H1 (cell line): ENCODE results near the gene NRN1L. TPM values are rescaled to one million over a fixed set of nuclear protein-coding genes. Genes with fewer than 3 reads are reported as not detected.

ENCODE experiments used
- CTCF ChIA-PET: fragments of 300-600 bp; sonication (Branson Sonifier 250); formaldehyde crosslinking; loops from one replicate; lab custom pipeline; 2021; ENCODE audit not compliant: partially characterized antibody; lab: Charles Lee
- POLR2A ChIA-PET: fragments of 300-600 bp; sonication (Branson Sonifier 250); formaldehyde crosslinking; loops from one replicate; lab custom pipeline; 2021; ENCODE audit warnings: inconsistent platforms; ENCODE audit not compliant: partially characterized antibody; lab: Charles Lee
- DNase-seq, 2 experiments: peaks; one replicate each; pipeline versions ENCODE4 v3.0.0 to v3.0.0-alpha.2; 2010 to 2022; ENCODE audit warnings: low spot score in 2 of 2, low read depth in 1 of 2, mixed read lengths in 1 of 2
- FAIRE-seq: peaks from 2 replicates; lab custom pipeline; 2011; peaks lifted over from hg19 to GRCh38; lab: Jason Lieb, UNC
- H2AFZ ChIP-seq: 2 replicates; pipeline ENCODE4 v1.8.1; 2012; ENCODE audit warnings: low read length, inconsistent platforms
- H2AK5ac ChIP-seq: 2 replicates; pipeline ENCODE4 v1.6.1; 2013; ENCODE audit warnings: low read depth, low read length
- H2BK120ac ChIP-seq: replicated peaks from 2 replicates; pipeline ENCODE3; 2013; ENCODE audit warnings: low read depth, low read length, inconsistent platforms
- H2BK12ac ChIP-seq: 2 replicates; pipeline ENCODE4 v1.6.1; 2013; ENCODE audit warnings: low read depth, low read length
- H2BK15ac ChIP-seq: 2 replicates; pipeline ENCODE4 v1.6.1; 2013; ENCODE audit warnings: low read length
- H2BK20ac ChIP-seq: 2 replicates; pipeline ENCODE4 v1.6.1; 2013; ENCODE audit warnings: low read length
- H2BK5ac ChIP-seq: 2 replicates; pipeline ENCODE4 v1.6.1; 2013; ENCODE audit warnings: low read depth, low read length
- H3K14ac ChIP-seq: 2 replicates; pipeline ENCODE4 v1.6.1; 2013; ENCODE audit warnings: inconsistent platforms; ENCODE audit not compliant: insufficient read length
- H3K18ac ChIP-seq: 2 replicates; pipeline ENCODE4 v1.6.1; 2013; ENCODE audit warnings: low read length; ENCODE audit errors: extremely low read depth
- H3K23ac ChIP-seq: 2 replicates; pipeline ENCODE4 v1.6.1; 2013; ENCODE audit warnings: inconsistent platforms; ENCODE audit not compliant: insufficient read length
- H3K23me2 ChIP-seq: 2 replicates; pipeline ENCODE4 v1.6.1; 2013; ENCODE audit warnings: low read depth, low read length
- H3K27ac ChIP-seq: 2 replicates; pipeline ENCODE4 v1.6.1; 2011; ENCODE audit warnings: low read depth, low read length, inconsistent platforms
- H3K27me3 ChIP-seq, 4 experiments: replicated peaks in 1 of 4; 1 replicate in 1 of 4; 2 replicates in 3 of 4; pipeline versions ENCODE4 v1.6.1 to v1.8.1; 2011 to 2013; ENCODE audit warnings: low read length in 3 of 4, mild to moderate bottlenecking in 3 of 4, inconsistent platforms in 2 of 4, mixed read lengths in 2 of 4, moderate library complexity in 1 of 4; ENCODE audit not compliant: control insufficient read depth in 3 of 4, insufficient read depth in 3 of 4; ENCODE audit errors: extremely low read depth in 1 of 4
- H3K36me3 ChIP-seq, 4 experiments: 2 replicates each; pipeline versions ENCODE4 v1.6.1 to v1.8.1; 2011 to 2013; ENCODE audit warnings: mild to moderate bottlenecking in 4 of 4, low read length in 3 of 4, moderate library complexity in 2 of 4, control low read depth in 1 of 4, inconsistent platforms in 1 of 4; ENCODE audit not compliant: insufficient read depth in 4 of 4, control insufficient read depth in 2 of 4
- H3K4ac ChIP-seq: replicated peaks from 2 replicates; pipeline ENCODE3; 2013; ENCODE audit warnings: low read length, low read depth, mixed read lengths, inconsistent platforms; ENCODE audit not compliant: insufficient read length
- H3K4me1 ChIP-seq, 4 experiments: replicated peaks in 1 of 4; 1 replicate in 1 of 4; 2 replicates in 3 of 4; pipeline versions ENCODE4 v1.6.1 to v1.8.1; 2011 to 2013; ENCODE audit warnings: low read length in 3 of 4, inconsistent platforms in 2 of 4, mixed read lengths in 1 of 4; ENCODE audit not compliant: insufficient read depth in 4 of 4, control insufficient read depth in 3 of 4
- H3K4me2 ChIP-seq, 2 experiments: 2 replicates each; pipeline versions ENCODE4 v1.6.1 to v1.8.1; 2011 to 2013; ENCODE audit warnings: low read depth in 2 of 2, low read length in 2 of 2, control low read depth in 1 of 2, inconsistent platforms in 1 of 2, mild to moderate bottlenecking in 1 of 2; ENCODE audit not compliant: insufficient read depth in 1 of 2
- H3K4me3 ChIP-seq, 4 experiments: fragments of 200-600, 300-600 bp in 1 of 4; sonication (generic), shearing (Covaris generic), sonication (Bioruptor Twin) in 1 of 4; 2 replicates each; pipeline versions ENCODE4 v1.5.1 to v1.8.1; 2011 to 2016; ENCODE audit warnings: low read length in 4 of 4, low read depth in 3 of 4, control low read depth in 2 of 4, inconsistent platforms in 2 of 4, mild to moderate bottlenecking in 2 of 4, mixed read lengths in 1 of 4, moderate library complexity in 1 of 4; ENCODE audit not compliant: insufficient read depth in 2 of 4; ENCODE audit errors: extremely low read depth in 1 of 4
- H3K56ac ChIP-seq: replicated peaks from 2 replicates; pipeline ENCODE3; 2013; ENCODE audit warnings: low read depth, mild to moderate bottlenecking, mixed read lengths, low read length, inconsistent platforms; ENCODE audit not compliant: insufficient read length
- H3K79me1 ChIP-seq: 2 replicates; pipeline ENCODE4 v1.6.1; 2013; ENCODE audit warnings: low read depth, low read length, control low read depth
- H3K79me2 ChIP-seq, 2 experiments: 2 replicates each; pipeline versions ENCODE4 v1.6.1 to v1.8.1; 2012 to 2013; ENCODE audit warnings: low read length in 2 of 2, mild to moderate bottlenecking in 2 of 2, inconsistent platforms in 1 of 2; ENCODE audit not compliant: insufficient read depth in 2 of 2, control insufficient read depth in 1 of 2
- H3K9ac ChIP-seq, 4 experiments: replicated peaks in 1 of 4; 1 replicate in 1 of 4; 2 replicates in 3 of 4; pipeline versions ENCODE4 v1.6.1 to v1.8.1; 2011 to 2013; ENCODE audit warnings: low read depth in 3 of 4, low read length in 3 of 4, control low read depth in 2 of 4, mild to moderate bottlenecking in 2 of 4, moderate library complexity in 2 of 4, inconsistent platforms in 1 of 4; ENCODE audit errors: extremely low read depth in 1 of 4
- H3K9me3 ChIP-seq, 2 experiments: 2 replicates each; pipeline versions ENCODE4 v1.6.1 to v1.8.1; 2012 to 2013; ENCODE audit warnings: mild to moderate bottlenecking in 2 of 2, moderate library complexity in 2 of 2, control low read depth in 1 of 2, inconsistent platforms in 1 of 2, low read depth in 1 of 2, low read length in 1 of 2, mixed read lengths in 1 of 2; ENCODE audit not compliant: insufficient read depth in 2 of 2
- H4K20me1 ChIP-seq, 2 experiments: replicated peaks in 1 of 2; 2 replicates each; pipeline versions ENCODE3 to v1.8.1; 2011 to 2013; ENCODE audit warnings: inconsistent platforms in 2 of 2, low read length in 2 of 2, mild to moderate bottlenecking in 1 of 2; ENCODE audit not compliant: insufficient read depth in 2 of 2, control insufficient read depth in 1 of 2
- H4K5ac ChIP-seq: 2 replicates; pipeline ENCODE4 v1.6.1; 2013; ENCODE audit warnings: low read length, low read depth, mixed read lengths, inconsistent platforms; ENCODE audit not compliant: insufficient read length
- H4K8ac ChIP-seq: 2 replicates; pipeline ENCODE4 v1.8.0; 2013; ENCODE audit warnings: mild to moderate bottlenecking, moderate library complexity, low read length, inconsistent platforms; ENCODE audit not compliant: insufficient read depth; ENCODE audit errors: extremely low read depth
- H4K91ac ChIP-seq: replicated peaks from 2 replicates; pipeline ENCODE3; 2013; ENCODE audit warnings: low read length, mixed read lengths, inconsistent platforms; ENCODE audit not compliant: insufficient read length
- ASH2L ChIP-seq: fragments of 200-600, 300-600 bp; sonication (generic); IDR thresholded peaks from one replicate; pipeline ENCODE4 v1.7.1; 2017; ENCODE audit warnings: low read length
- RAD21 ChIP-seq, 2 experiments: IDR thresholded peaks in 1 of 2; conservative IDR thresholded peaks in 1 of 2; 2 replicates each; pipeline ENCODE4 v1.6.1; 2011; ENCODE audit warnings: low read depth in 2 of 2, low read length in 2 of 2, improper control_type of control experiment in 1 of 2, inconsistent platforms in 1 of 2, mild to moderate bottlenecking in 1 of 2, moderate library complexity in 1 of 2
- WGBS, 2 experiments: shearing (Covaris generic) in 1 of 2; methylation state at CpG; one replicate each; pipeline versions ENCODE4 v1.1.6 to v1.1.7; 2013 to 2015; ENCODE audit warnings: low lambda C conversion rate in 2 of 2, mixed read lengths in 2 of 2, inconsistent platforms in 1 of 2, low coverage in 1 of 2, missing lambda C conversion rate in 1 of 2; ENCODE audit not compliant: insufficient replicate concordance in 2 of 2, insufficient coverage in 1 of 2, insufficient read length in 1 of 2; ENCODE audit errors: extremely low coverage in 1 of 2, missing lambda C conversion rate in 1 of 2; 5-methylcytosine and 5-hydroxymethylcytosine counted together
- polyA plus RNA-seq, 7 experiments: library from polyadenylated mRNA; depleted of rRNA in 3 of 7; stranded (reverse) in 5 of 7; unstranded in 2 of 7; fragments of >200 nt in 5 of 7; fragments of 200-250 nt in 2 of 7; gene quantifications; 1 replicate in 5 of 7; 2 replicates in 1 of 7; 4 replicates in 1 of 7; pipeline versions ENCODE4 v1.2.1 to v1.2.3, GENCODE V29; 2011 to 2013; ENCODE audit warnings: missing spikeins in 2 of 7, mixed read lengths in 2 of 7
- total RNA-seq: library from RNA; stranded (reverse); fragmentation: NEBNext Ultra II Directional; extraction: Animal tissue kit (Norgen Biotek cat#: 25700); gene quantifications from 2 replicates; pipeline ENCODE4 v1.2.1, GENCODE V29; 2021
- TF ChIP-seq, protein P1 (sequence below), 3 experiments: IDR thresholded peaks; 1 replicate in 2 of 3; 2 replicates in 1 of 3; pipeline versions ENCODE4 v1.5.1 to v1.6.1; 2011; ENCODE audit warnings: low read length in 3 of 3, mild to moderate bottlenecking in 3 of 3, inconsistent platforms in 2 of 3, low read depth in 1 of 3, moderate library complexity in 1 of 3; ENCODE audit not compliant: insufficient read depth in 1 of 3; ENCODE audit errors: control extremely low read depth in 1 of 3

NRN1L gene
- total and polyA plus RNA-seq, 2 of the 8 experiments (the other 6 are each of a cell fraction or from before 2014, with no cell fraction given) = 4.1 to 35.2 TPM

DNA sequence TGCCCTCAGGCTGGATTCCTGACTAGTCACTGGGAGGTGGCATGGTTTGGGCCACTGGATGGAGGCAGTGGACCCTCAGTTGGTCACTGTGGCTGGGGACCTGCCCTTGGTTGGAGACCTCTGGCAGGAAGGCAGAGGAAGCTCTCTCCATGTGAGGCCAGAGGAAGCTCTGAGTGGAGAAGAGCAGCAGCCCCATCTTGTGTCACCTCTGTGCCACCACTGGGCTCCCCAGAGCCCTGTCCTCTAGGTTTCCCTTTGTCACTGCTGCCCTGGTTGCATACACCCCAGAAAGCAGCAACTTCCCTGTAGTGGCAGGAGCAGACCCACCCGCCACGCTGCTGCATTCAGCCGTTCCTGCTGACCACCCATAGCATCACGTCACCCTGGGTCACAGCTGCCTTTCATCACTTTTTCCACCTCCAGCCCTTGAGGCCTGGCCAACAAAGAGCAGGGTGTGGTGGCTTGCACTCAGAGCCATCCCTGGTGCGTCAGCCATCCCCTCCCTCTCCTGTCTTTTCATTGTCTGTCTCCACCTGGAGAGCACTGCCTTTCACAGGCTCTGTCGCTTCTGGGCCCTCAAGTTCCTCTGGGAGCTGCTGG, 35.0 kb downstream of the NRN1L start:
- no peak overlapping the region for H4K5ac ChIP-seq
- no peaks in the 10 kb centered on the region for H3K27me3 ChIP-seq
- no peak overlapping the region for H3K27ac ChIP-seq
- 81% methylated on average over 6 of the region's 6 CpGs; no CpG with 5 or more reads in 1 of the 2 experiments for WGBS, 2 experiments
- peak overlapping the region; percentile 3; the same call in 1 of the 2 replicates for H4K8ac ChIP-seq
- H2BK120ac ChIP-seq = no peak overlapping the region
- no peak overlapping the region for H3K4me3 ChIP-seq
- H3K18ac ChIP-seq = no peak overlapping the region
- H3K23me2 ChIP-seq = no peaks in the 10 kb centered on the region
- no peak overlapping the region for H2BK12ac ChIP-seq
- H2AFZ ChIP-seq = no peak overlapping the region
- no peak for FAIRE-seq
- no peak overlapping the region for H3K4me2 ChIP-seq
- H2BK5ac ChIP-seq = no peak overlapping the region
- no peak overlapping the region for H2BK20ac ChIP-seq
- H3K36me3 ChIP-seq = no peaks in the 10 kb centered on the region; a peak in 1 of 8 replicates
- ChIA-PET POLR2A (interaction anchor here (1.0 to 1.3 kb wide), 2 partner anchors 11 to 14 kb away, joined by 4 read pairs; partner anchors contain the start of gene CTRL), CTCF (interaction anchor here (0.6 to 8.9 kb wide), 9 partner anchors 9 to 119 kb away, joined by 3 to 58 read pairs (median 6); partner anchors contain the start of genes CTRL and NRN1L)
- TF ChIP-seq, protein P1, sequence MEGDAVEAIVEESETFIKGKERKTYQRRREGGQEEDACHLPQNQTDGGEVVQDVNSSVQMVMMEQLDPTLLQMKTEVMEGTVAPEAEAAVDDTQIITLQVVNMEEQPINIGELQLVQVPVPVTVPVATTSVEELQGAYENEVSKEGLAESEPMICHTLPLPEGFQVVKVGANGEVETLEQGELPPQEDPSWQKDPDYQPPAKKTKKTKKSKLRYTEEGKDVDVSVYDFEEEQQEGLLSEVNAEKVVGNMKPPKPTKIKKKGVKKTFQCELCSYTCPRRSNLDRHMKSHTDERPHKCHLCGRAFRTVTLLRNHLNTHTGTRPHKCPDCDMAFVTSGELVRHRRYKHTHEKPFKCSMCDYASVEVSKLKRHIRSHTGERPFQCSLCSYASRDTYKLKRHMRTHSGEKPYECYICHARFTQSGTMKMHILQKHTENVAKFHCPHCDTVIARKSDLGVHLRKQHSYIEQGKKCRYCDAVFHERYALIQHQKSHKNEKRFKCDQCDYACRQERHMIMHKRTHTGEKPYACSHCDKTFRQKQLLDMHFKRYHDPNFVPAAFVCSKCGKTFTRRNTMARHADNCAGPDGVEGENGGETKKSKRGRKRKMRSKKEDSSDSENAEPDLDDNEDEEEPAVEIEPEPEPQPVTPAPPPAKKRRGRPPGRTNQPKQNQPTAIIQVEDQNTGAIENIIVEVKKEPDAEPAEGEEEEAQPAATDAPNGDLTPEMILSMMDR (IDR thresholded peaks at IDR 0.05; ENCODE audit: control extremely low read depth in 1 of 3, insufficient read depth in 1 of 3, low read depth in 1 of 3, low read length in 3 of 3) = peak in 2 of 3 experiments; percentile 16 to 23; a peak in 1 of 4 replicates
- TF ChIP-seq ASH2L (no peak), RAD21 (IDR thresholded peaks at IDR 0.05 in 1 of 2, conservative IDR thresholded peaks at IDR 0.05 in 1 of 2; ENCODE audit: low read depth in 2 of 2, low read length in 2 of 2) (peak in 1 of 2 experiments; percentile 36; a peak in 3 of 4 replicates)
- no peak overlapping the region for H3K9ac ChIP-seq
- H2BK15ac ChIP-seq = no peak overlapping the region
- no peak overlapping the region for H3K56ac ChIP-seq
- peaks cover 10% of the 10 kb centered on the region for H3K79me1 ChIP-seq
- no peak overlapping the region for H3K23ac ChIP-seq
- H3K4ac ChIP-seq = no peak overlapping the region
- peaks cover 0 to 9% (median 4%) of the 10 kb centered on the region in 4 experiments; a peak in 6 of 7 replicates for H3K4me1 ChIP-seq
- no peak for DNase-seq
- H3K9me3 ChIP-seq = no peaks in the 10 kb centered on the region
- no peak overlapping the region for H3K14ac ChIP-seq
- H2AK5ac ChIP-seq = no peak overlapping the region
- no peaks in the 10 kb centered on the region; a peak in 1 of 4 replicates for H3K79me2 ChIP-seq
- H4K20me1 ChIP-seq = peaks cover 12 to 14% of the 10 kb centered on the region in 2 experiments
- no peak overlapping the region for H4K91ac ChIP-seq
